Tongue (tissue), 2 donors: ENCODE measurements around the gene INO80. TPM values are rescaled to one million over a fixed set of nuclear protein-coding genes. Genes with fewer than 3 reads are reported as not detected.
A peak's percentile ranks its signal among the peaks of the same experiment; 100 is the strongest.

Experiments used
- DNase-seq: peaks from one replicate; pipeline ENCODE4 v3.0.0-alpha.2; 2015
- total RNA-seq: library from RNA; depleted of rRNA; stranded (reverse); fragments of >200 nt; gene quantifications from one replicate; pipeline ENCODE4 v1.2.3, GENCODE V29; 2014

The INO80 gene
- total RNA-seq, 1 donor from 2014 or later, result 33.4 TPM

- no peak for DNase-seq
These were observed 77.0 kb downstream of the INO80 start for GRCh38 chr15:41039121-41039520.

DNA sequence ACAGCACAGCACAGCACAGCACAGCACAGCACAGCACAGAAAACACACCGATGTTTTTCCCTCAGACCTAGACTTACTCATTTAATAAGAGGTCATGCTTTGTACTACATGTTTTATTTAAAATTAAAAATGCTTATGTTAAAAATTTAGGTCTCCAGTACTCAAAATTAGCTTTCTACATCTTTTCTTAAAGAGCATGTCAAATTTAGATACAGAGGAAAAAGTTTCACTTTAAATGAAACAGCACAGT is 84.1 kb downstream of the INO80 start:
- no peak for DNase-seq

DNA sequence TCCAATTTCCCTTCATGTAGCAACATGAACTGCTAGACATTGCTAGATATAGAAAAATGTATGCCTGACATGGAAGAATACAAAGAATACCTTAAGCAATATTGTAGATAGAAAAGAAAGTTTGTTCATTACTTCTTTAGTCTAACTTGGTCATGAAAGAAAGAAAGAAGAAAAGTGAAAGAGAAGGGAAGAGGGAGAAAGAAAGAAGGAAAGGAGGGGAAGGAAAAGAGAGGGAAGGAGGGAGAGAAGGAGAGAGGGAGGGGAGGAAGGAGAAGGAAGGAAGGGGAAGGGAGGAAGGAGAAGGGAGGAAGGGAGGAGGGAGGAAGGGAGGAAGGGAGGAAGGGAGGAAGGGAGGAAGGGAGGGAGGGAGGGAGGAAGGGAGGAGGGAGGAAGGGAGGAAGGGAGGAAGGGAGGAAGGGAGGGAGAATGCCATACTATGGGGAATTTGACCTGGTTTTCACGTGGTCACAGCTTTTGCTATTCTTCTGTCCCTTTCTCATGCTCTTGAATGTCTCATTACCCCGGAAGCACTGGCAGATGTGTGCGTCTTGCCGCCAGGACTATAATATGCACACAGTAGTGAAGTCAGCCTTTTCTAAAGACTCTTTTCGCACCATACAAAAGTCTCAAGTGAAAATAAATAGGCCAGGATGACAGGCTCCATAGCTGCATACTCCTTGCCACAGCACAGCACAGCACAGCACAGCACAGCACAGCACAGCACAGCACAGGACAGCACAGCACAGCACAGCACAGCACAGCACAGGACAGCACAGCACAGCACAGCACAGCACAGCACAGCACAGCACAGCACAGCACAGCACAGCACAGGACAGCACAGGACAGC is 84.6 kb downstream of the INO80 start:
- no peak for DNase-seq

- no peak for DNase-seq
These were observed 87.2 kb downstream of the INO80 start for GRCh38 chr15:41028853-41029252.

- DNase-seq, result no peak
These were observed 90.7 kb downstream of the INO80 start for GRCh38 chr15:41025393-41025792.

DNA sequence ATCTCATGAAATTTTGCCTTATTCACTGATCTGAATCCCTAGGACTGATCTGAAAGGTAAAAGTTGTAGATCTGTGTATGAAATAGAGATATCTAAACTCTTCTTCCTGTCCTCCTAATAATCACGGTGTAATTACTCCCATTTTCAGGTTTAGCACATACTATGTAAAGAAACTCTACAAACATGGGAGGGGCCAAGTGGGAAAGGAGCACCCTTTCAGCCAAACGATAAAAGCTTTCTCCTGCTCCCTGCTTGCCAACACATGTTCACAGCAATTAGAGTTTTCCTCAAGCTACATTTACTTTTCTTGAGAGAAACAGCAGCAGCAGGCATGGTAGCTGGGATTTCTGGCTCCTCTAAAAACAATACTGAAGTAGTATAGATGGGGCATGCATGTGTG is 91.2 kb downstream of the INO80 start:
- peak; percentile 30 for DNase-seq

DNA sequence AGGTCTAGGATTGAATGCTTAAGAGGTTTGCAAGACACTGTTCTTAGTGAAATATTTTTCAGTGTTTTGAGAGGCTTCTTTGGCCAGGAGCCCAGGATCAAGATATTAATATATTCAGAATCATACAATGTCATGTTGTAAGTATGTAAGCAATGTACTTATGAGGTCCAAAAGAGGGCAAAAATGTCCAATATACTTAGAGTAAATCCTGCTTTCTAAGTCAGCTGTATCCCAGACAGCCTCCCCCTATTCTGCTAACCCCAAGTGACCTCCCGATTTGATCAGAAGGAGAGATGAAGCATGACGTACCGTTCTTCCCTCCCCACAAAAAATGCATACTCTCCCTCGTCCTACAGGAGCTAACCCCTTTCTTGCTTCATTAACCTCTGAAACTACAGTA is 91.9 kb downstream of the INO80 start:
- DNase-seq, result peak; percentile 61

GRCh38 chr15:41022487-41023090 is 93.5 kb downstream of the INO80 start:
- peak; percentile 70 for DNase-seq

DNA sequence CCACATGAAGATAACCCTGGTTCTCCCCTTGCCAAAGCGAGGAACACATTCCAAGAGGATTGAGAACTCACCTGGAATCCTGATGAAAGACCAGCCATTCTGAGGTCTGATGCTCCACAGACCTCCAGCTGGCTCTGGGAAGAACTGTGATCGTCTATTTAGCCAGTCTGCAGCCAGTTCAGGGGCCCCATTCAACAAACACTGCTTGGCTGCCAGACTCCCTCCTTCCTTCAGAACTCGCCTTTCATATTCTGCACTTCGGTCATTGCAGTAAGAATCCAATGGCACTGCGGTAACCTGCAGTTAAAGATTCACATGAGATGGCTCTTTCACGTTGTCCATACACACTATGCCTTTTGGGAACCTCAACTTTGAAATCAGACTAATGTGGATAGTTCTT is 95.3 kb downstream of the INO80 start:
- no peak for DNase-seq

GRCh38 chr15:41020311-41020710 is 95.8 kb downstream of the INO80 start:
- no peak for DNase-seq

- DNase-seq, result no peak
These were observed 96.9 kb downstream of the INO80 start for GRCh38 chr15:41019174-41019573.

DNA sequence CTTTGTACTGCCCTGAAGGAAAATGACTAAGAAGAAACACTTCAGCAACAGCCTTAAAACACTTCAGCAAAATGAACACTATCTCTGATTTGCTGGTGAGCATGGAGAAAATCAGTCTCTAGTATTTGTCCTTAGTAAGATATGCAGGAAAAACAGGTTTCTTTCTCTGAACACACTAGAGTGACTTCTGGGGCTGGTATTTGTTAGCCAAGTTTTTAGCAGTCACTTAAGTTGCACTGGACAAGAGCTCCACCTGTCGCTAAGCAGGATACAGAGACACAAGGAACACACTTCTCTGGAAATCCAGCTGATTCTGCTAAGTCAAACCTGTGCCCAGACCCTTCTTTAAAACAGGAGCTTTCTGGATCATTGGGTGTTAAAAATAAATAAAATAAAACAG is 97.5 kb downstream of the INO80 start:
- peak; percentile 46 for DNase-seq

GRCh38 chr15:41017066-41017735 is 98.9 kb downstream of the INO80 start:
- DNase-seq, result no peak

DNA sequence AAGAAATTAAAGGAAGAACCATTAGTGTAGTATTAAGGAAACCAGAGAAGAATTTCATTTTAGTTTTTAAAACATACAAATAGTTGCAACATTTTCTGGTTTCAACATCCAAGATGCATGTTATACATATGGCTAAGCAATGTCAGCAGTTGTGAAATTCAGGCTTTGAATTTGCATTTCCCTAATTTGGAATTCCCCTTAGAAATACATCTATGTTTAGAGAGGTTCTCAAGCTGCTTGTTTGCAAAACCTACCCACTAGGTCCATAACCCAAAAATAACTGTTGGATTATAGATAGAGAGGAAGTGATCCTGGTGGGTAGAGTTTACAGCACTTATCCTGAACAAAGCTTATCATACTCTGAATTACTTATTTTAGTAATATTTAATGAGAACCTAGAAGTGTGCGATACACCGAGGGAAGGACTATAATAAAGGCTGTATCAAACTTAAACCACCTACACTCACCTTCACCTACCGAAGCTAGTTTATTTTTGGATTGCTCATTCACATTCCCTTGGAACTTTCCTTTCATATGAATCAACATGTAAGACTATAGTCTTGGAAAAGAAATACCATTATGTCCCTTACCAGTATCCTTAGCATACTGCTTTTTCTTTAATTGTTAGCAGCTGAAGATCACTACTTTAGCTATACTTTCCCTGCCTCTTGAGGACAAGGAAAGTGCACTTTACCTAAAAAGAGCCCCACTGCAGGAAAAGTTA is 102.2 kb downstream of the INO80 start:
- no peak for DNase-seq

DNA sequence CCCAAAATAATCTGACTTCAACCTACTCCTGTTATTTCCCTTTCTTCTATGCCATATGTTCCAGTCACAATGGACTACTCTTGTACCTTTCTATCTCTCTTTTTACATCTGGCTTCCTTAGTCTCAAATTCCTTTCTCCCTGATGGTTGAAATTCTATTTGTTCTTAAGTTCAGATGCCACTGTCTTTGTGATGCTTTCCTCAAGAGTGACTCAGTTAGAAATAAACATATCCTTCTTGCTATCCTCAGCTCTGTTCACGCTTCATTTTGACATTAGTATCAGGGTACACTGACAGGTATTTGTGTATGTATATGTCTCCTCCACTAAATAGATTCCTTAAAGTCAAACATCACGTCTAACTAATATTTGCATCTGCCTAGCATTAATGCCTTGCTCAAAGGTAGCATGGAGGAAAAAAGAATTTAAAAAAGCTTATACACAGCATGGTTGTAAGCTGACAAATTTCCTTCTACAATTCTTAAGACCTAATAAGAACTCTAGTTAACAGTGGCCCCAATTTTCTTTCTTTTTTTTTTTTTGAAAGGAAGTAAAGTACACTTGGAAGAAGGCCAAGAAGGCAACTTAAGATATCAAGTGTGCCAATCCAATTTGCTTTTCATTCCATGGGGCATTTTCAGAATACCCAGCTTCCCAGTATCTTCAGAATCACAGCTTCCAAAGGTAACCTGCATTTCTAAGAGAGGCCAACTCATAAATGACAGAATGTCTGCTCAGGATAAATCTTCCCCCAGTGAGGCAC is 104.8 kb downstream of the INO80 start:
- no peak for DNase-seq

DNA sequence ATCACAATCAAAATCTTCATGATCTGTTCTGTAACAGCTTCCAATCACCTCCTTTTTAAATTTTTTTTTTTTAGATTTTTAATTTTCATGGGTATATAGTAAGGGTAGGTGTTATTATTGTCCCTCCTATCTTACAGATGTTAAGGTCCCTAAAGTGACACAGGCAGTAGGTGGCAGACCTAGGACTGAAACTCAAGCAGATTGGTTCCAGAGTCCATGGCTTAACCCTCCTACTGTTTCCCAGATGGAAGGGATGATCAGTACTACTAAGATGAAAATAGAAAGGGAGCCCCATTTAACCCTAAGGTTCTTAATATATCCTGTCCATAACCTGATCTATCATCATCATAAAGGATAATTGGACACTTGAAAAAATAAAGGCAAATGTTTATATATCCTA is 105.7 kb downstream of the INO80 start:
- DNase-seq, result no peak

DNA sequence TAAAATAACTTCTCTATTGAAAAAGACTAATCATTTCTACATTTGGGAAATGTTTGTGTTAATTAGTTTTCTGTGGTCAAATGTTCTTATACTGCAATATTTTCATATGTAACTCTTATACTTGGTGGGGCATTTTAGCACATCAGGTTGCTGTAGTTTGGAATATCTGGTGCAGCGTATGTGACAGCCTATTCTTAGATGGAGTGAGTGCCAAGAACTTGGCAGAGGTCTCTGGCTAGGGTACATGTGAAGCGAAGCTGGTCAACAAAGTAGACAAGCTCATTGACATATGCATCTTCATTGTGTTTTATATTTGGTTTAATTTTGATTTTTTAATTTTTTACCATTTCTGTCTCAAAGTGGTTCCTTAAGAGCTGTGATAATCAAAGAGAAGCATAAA is 109.6 kb downstream of the INO80 start:
- DNase-seq, result no peak

- DNase-seq, result no peak
These were observed 111.6 kb downstream of the INO80 start for GRCh38 chr15:41004490-41004889.

DNA sequence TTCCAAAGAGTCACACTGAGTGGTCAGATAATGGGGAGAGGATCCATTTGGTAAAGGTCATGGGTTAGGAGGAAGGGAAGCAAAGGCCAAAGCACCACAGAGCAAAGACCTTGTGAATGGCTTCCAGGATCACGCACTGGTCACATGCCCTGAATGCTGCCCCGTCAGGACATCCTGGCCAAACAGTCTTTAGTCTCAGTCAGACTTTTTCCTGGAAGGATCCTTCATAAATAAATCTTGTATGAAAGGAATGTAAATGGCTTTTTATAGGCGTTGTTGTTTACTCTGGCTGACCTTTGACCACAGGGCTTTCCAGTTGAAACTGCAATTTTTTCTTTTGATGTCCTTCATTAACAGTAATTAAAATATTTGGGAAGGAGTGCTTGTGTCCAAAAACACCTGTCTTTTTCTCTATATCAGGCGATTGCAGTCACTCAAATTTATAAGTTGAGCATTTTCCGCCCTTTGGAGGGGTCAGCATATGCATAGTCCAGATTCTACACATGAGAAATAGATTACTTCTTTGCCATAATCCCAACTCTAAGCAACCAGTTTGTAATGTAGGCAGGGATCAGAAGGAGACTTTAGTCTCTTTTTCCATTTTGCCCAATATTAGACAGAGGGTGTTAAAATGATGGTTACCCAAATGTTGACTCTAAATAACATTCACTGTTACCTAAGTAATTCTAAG is 114.4 kb downstream of the INO80 start:
- DNase-seq, result no peak

DNA sequence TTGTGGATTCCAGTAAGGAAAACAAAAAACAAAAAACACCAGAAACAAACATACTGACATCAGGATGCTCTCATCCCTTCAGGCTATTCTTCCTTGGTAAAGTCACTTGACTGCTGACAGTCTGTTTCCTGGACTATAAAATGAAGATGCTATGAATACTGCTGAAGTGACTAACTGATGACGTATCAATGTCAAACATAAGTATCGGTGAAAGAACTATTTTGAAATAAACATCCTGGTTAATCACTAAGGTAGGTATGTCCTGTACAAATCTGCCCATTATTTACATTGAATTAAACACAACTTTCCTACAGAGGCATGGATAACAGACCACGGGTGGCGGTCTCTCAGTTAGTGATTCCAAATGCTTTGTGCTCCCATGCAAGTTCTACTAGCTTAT is 116.9 kb downstream of the INO80 start:
- DNase-seq, result no peak

DNA sequence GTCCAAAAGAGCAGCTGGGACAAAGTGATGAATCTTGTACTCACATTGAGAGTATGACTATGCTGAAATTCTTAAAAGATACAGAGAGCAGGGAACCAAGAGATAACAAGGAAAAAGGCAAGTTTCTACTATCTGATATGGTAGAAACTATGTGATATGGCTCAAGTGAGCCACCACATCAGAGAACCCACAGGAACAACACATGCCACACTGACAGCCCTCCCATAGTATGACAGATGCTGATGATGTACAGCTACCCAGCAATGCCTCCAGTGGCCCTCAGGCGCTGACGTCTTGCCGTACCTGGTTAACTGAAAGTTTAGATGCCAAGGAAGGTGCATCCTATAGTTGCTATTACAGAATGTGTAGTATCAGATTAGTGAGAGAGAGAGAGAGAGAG is 120.4 kb downstream of the INO80 start:
- no peak for DNase-seq

- no peak for DNase-seq
These were observed 123.3 kb downstream of the INO80 start for GRCh38 chr15:40992825-40993224.
